ENCODE measurements around the gene MINDY2.

- TF ChIP-seq POLR2AphosphoS5 (IDR thresholded peaks at IDR 0.05; ENCODE audit: low read depth, low read length) = no peak
- TF ChIP-seq REST (IDR thresholded peaks at IDR 0.05; ENCODE audit: insufficient read depth in 1 of 2, low read depth in 2 of 2, low read length in 2 of 2) = no peak
- TF ChIP-seq SIN3A (IDR thresholded peaks at IDR 0.05; ENCODE audit: borderline replicate concordance, insufficient read depth, low read length) = no peak
- no peak for TF ChIP-seq TAF1 (IDR thresholded peaks at IDR 0.05; ENCODE audit: borderline replicate concordance, insufficient read depth, low read length)
Observed at GRCh38 chr15:58771621-58772250, 634 bp downstream of the MINDY2 start.

Data from PFSK-1 (cell line).